ENCODE data around the gene ST6GALNAC1.
"Not testable (repeated sequence)": the region's sequence is repeated elsewhere in the genome, so short reads cannot be mapped to it uniquely, and the experiment has no call there.

The ST6GALNAC1 gene

DNA sequence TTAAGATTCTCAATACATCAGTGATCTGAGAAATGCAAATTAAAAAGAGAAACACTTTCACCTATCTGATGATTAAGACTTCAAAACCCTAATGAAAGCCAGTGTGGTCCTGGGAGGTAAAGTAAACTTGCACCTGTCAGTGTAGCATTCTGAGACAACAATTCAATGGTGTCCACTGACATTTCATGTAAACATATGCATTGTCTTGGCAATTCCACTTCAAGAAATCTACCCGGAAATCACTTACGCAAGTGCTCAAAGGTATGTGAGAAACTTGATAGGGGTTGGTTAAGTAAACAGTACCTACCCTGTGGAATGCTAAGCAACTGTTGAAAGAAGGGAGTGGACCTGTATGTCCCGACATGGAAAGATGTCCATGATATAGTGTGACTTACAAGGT lies 2.1 kb downstream of the ST6GALNAC1 start:
- no peak for DNase-seq

DNA sequence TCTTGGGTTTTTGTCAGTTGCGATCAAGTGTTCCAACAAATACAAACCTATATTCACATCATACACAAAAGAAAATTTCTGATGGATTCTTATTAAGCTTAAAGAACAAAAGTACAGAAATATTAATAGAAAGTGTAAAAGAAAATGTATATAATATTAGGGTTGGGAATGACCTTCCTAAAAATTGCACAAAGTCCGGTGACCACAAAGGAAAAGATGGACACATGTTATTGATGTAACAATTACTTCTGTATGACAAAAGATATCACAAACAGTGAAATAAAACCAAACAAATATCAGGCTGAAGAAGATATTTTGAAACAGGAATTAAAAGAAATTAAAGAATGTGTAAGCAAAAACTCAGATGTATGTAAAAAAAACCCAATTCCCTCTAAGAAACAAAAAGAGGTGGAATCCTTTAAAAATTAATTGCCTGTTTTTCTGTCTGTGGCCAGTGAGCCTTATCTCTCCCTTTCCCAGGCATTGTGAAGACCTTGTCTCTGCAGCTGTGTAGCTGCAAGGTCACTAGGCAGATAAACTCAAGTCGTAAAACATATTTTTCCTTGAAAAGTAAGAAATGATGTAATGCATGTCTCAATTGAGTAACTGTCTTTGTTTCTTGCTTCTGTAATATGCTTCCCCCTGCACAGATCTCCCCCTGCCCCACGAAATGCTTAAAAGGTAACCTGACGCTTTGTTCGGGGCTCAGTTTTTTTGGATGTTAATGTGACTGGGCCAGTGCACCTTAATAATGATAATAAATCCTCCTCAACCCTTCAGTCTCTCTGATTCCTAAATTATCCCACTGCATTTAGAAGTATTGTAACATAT lies 2.8 kb downstream of the ST6GALNAC1 start:
- DNase-seq, result no peak

DNA sequence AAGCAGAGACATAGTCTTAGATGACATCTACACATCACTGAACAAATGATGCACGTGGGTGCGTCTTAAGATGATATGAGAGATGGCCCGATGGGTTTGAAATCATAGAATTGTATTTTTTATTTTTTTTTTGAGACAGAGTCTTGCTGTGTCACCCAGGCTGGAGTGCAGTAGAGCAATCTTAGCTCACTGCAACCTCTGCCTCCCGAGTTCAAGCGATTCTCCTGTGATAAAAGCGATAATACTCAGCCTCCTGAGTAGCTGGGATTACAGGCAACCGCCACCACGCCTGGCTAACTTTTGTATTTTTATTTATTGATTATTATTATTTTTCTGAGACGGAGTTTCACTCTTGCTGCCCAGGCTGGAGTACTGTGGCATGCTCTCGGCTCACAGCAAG lies 5.3 kb downstream of the ST6GALNAC1 start:
- DNase-seq, result no peak

DNA sequence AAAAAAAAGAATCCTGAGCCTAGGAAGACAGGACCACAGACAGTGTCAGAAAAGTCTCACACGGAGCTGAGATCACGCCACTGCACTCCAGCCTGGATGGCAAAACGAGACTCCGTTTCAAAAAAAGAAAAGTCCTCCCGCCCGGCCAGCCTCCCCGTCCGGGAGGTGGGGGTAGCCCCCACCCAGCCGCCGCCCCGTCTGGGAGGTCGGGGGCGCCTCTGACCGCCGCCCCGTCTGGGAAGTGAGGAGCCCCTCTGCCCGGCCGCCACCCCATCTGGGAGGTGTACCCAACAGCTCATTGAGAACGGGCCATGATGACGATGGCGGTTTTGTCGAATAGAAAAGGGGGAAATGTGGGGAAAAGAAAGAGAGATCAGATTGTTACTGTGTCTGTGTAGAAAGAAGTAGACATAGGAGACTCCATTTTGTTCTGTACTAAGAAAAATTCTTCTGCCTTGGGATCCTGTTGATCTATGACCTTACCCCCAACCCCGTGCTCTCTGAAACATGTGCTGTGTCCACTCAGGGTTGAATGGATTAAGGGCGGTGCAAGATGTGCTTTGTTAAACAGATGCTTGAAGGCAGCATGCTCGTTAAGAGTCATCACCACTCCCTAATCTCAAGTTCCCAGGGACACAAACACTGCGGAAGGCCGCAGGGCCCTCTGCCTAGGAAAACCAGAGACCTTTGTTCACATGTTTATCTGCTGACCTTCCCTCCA lies 6.9 kb downstream of the ST6GALNAC1 start:
- not testable (repeated sequence) for DNase-seq

DNA sequence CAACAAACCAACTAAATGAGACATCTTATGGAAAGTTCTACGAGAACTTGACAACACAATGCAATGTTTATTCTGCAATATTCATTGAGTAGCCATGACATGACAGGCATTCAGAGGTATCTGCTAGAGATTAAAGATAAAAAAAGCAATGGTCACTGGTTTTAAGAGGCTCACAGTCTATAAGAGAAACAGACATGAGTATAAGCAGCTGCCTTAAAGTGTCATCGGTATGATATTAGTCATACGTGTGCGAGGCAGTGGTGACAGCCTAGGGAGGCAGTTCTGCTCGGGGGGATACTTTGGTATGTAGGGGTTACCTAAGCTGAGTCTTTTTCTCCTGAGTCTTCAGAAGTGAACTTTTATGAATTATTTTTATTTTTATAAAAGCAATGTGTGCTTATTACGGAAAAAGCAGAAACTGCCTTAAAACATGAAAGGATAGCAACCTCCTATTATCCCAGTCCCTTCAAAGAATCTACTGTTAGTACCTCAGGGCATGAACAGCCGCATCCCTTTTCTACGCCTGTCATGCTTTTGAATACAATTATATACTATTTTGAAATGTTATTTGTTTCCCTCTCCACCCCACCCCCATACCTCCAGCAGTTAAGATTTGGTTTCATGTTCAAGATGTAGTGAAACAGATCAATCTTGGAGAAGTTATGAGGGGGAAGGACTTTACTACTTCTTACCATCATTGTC lies 7.7 kb downstream of the ST6GALNAC1 start:
- no peak for DNase-seq

DNA sequence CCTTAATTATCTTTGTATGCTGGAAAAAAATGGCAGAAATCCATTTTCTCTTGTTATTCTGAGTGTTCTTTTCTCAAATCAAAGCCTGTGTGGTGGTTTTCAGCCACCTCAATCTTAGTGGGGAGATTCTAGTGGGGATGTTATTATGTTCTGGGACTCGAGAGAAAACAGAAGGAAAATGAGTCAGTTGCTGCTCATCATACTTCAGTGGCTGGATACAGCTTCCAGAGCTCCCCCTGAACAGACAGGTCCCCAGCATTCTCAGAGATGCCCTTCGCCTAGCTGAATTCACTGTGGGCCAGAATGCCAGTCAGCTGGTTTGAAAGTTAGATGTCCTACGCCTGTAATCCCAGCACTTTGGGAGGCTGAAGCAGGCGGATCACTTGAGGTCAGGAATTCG lies 8.5 kb downstream of the ST6GALNAC1 start:
- no peak for DNase-seq

DNA sequence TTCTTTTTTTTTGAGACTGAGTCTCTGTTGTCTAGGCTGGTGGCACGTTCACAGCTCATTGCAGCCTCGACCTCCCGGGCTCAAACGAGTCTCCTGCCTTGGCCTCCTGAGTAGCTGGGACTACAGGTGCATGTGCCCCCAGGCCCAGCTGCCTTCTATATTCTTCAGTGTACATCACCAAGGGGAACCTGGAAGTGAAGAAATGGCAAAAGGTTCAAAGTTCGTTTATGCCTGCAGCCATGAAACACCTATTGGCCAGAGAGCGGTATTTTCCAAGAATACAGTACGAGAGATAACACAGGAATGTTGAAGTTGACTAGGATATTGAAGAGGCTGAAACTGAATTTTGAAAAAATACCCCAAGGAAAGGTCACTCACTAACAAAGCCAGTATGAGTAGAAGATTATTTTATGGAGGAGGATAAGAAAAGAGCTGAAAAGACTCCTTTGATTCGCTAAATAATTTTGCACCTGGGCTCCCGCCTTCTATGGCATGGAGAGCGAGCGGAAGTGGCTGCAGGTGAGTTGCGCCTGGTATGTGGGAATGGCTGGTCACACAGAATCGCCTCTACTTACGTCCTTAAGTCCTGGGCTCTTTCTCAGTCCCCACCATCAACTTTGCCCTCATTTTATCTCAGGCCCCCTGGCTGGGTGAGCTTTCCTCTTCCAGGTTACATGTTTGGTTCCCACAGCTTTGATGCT lies 9.8 kb downstream of the ST6GALNAC1 start:
- DNase-seq, result no peak

DNA sequence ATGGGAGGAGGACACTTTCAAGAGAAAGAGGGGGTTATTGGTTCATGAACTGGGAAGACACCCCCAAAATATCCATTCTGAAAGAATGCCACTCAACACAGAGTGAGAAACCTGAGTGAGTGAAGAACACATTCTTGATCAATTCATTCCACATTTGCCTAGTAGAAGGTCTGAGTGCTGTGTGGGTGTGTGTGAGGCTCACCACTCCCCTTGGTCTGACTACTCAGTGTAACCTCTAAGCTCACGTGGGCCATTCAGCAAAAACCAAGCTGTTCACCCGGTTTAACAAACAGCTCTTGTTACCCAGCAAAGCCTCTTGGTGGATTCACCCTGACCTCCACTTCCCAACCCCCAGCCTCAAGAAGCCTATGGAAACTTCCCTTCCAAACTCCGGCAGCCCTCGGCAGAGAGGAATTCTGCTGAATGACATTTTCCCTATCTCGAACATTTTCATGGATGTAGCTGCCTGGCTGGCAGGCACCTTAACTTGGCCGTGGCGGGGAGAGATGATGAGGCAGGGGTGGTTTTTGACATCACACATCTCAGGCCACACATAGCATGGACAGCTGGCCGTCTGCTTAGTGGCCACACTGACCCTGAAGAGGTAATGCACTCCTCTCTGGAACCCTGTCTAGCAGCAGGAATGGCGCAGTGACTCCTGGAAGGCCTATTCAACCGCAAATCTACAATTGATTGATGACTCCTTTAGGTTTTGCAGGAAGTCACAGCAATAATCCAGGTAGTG lies 11.6 kb downstream of the ST6GALNAC1 start:
- no peak for DNase-seq

DNA sequence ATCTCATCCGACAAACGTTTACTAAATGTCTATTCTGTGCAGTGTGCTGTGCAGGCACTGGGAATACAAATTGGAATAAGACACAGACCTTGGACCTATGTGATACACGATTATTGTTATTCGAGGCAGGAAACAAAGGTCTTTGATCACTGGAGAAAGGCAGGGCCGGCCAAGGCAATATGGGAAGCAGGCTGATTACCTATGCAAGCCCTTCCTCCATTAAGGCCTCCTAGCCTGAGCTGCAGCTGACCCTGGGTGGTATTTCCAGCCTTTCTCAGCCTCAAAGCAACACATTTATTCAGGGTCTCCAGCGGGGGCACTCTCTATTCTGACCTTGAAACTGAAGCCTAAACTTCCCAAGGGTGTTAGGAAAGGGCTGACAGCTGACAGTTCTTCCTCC lies 13.4 kb downstream of the ST6GALNAC1 start:
- DNase-seq, result no peak

DNA sequence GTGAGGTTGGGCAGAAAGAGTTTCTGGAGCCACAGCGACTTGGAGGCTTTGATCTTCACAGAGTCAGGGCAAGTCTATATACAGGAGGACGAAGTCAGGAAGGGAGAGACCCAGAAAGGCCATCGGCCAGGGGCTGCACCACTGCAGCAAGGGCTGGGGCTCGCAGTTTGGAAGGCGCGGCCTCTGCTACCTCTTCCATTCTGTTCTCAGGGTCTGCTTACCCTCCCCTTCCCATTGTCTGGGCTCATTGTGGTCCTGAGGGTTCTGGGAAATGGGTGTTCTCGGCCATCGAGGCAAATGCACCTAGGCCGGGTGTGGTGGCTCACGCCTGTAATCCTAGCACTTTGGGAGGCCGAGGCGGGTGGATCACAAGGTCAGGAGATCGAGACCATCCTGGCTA lies 16.0 kb downstream of the ST6GALNAC1 start:
- DNase-seq, result no peak

DNA sequence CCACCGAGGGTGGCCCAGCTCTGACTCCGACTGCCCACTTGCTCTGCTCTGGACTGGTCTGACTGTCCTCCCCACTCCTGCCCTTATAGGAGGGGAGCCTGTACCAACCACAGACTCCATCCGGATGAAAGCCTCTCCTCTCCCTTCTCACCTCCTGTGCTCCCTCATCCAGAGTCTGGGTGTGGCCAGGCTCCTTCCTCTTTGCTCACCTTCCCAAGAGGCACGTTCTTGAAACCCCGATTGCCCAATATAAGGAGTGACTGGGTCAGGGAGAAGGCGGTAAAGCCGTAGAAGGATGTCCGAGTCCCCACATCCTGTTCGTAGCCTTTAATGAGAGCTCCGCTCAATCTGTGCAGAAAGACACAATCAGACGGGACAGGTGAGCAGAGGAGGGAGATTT lies 17.1 kb downstream of the ST6GALNAC1 start:
- DNase-seq, result no peak

DNA sequence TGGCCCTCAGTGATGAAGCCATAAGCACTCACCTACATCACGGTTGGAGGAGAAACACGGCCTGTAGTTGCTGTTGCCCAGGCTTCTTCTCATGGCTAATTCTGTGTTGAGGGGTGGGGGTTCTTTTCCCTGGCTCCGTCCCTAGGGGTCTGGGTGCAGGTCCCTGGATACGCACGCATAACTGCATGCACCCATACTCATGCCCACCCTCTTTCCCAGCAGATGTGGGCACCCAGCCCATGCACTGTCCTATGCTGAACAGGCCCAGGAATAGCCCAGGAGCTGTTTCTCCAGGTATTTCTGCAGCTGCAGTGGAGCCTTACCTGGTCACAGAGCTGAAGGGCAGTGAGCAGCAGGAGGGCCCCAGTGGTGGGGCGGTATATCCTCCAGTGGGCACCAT lies 18.1 kb downstream of the ST6GALNAC1 start:
- DNase-seq, result no peak

DNA sequence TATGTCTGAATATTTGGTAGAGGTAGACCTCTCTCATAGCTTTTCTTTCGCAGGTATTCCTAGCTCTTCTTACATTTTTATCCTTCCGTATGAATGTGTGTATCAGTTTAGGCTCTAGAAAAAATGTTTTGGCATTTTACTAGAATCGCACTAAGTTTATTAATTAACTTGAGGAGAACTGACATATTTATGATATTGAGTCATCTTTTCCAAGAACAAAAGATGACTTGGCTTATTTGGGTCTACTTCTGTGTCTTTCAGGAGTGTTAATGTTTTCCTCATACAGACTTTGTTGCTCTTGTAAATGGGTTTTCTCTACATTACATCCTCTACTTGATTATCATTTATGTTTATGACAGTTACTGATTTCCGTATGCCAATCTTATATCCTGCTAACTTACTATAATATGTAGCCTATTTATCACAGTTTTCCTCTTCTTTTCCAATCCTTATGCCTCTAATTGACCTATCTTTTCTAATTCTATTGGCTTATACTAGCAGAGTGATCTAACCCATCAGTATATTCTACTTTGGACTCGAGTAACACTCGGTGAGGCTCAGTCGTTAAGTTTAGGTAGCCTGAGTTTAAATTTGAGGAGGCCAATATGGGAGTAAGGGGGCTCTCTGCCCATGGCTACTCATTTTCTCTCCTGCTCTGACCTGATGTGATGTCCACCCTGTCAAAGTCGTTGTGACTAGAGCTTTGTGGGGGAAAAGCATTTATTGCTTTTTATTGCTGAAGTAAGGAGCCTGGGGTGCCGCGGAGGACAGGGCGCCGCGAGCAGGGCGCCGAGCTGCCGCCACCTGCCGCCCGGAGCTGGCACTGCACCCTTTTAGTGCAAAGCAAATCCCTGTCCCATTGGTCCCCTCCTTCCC lies 20.0 kb downstream of the ST6GALNAC1 start:
- peak; percentile 17 for DNase-seq

DNA sequence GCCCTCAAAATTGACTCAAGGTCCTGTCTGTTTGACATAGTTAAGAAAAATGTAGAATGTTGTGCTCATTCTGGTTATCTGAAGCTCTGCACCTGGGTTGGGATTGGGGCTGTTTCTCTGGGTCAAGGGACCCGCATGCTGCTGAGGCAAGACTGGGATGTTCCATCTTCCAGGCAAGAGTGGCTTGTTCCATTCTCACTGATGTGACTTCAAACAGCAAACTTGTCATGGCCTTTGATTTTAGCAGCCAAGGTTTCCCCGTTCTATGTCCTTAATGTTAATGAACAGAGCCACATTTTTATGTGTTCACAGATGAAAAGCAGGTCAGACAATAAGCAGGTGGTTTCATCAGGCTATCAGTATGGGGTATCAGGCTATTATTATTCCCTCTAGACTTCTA lies 25.7 kb downstream of the ST6GALNAC1 start:
- no peak for DNase-seq

DNA sequence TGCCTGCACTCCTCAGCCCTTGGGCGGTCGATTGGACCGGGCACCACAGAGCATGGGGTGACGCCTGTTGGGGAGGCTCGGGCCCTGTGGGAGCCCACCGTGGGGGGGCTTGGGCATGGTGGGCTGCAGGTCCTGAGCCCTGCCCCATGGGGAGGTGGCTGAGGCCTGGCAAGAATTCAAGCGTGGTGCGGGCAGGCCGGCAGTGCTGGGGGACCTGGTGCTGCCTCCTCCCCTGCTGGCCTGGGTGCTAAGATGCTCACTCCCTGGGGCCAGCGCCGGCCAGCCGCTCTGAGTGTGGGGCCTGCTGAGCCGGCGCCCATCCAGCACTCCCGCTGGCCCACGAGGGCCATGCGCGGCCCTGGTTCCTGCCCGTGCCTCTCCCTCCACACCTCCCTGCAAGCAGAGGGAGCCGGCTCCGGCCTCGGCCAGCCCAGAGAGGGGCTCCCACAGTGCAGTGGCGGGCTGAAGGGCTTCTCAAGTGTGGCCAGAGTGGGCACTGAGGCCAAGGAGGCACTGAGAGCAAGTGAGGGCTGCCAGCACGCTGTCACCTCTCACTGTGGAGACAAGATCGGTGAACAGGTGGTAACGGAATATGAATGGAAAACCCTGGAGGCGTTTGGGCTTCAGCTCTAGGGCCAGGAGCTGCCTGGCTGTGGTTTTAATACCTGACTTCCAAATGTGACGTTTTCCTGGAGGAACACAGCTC lies 28.5 kb downstream of the ST6GALNAC1 start:
- no peak for DNase-seq

DNA sequence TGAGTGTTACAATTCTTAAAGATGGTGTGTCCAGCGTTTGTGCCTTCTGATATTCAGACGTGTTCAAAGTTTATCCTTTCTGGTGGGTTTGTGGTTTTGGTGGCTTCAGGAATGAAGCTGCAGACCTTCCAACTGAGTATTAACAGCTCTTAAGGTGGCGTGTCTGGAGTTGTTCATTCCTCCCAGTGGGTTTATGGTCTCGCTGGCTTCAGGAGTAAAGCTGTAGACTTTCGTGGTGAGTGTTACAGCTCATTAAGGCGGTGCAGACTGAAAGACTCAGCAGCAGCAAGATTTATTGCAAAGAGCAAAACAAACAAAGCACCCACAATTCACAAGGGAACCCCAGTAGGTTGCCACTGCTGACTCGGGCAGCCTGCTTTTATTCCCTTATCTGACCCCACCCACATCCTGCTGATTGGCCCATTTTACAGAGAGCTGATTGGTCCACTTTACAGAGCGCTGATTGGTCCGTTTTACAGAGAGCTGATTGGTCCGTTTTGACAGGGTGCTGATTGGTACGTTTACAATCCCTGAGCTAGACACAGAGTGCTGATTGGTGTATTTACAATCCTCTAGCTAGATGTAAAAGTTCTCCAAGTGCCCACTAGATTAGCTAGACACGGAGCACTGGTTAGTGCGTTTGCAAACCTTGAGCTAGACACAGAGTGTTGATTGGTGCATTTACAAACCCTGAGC lies 29.3 kb downstream of the ST6GALNAC1 start:
- not testable (repeated sequence) for DNase-seq

DNA sequence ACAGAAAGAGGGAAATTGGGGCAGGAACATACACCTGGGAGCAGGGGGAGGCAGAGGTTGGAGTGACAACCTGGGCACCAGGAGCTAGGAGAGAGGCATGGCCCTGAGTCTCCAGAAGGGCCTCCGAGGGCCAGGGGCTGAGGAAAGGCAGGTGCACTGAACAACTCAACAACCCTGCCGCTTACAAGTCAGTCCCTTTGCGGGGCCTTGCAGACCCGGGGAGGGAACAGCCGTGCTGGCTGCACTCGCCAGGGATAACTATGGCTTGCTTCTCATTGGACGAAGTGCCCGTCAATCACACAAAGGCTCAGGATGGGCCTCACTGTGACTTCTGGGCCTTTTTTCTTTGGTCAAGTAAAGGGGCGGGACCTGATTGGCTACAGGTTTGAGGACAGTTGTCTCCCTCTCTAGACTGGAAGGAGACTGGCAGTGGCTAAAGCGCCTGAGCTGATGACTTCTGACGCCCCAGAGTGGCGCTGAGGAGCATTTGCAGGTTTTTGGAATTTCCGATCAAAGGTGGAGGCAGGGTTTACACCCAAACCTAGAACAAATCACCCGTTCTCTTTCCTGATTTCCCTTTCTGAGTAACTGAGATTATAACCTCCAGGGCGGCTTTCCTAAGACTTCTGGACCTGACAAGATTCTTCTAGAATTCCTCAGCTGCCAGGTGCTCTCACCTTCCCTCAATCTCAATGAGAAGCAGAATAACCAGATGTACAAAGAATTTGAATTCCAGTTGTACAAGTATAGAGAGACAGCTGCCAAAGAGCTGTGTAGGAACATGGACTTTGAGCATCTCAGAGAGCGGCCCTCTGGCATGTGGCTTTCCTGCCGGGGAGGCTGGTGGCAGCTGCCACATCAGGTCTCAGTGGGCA lies 30.3 kb downstream of the ST6GALNAC1 start:
- DNase-seq, result no peak

DNA sequence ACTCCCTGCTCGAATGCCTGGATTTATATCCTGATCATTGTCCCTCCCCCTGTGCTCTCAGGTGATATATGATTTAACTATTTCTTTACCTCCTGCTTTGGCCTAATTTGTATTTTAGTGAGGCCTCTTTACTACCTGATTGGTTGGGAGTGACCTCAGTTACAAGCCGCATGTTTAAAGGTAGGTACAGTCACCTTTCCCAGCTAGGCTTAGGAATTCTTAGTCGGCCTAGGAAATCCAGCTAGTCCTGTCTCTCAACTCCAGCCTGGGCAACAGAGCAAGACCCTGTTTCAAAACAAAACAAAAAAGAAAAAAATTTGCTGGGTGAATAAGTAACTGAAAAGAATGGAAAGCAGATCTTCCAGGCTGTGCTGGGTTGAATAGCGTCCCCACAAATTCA lies 31.1 kb downstream of the ST6GALNAC1 start:
- DNase-seq, result no peak

DNA sequence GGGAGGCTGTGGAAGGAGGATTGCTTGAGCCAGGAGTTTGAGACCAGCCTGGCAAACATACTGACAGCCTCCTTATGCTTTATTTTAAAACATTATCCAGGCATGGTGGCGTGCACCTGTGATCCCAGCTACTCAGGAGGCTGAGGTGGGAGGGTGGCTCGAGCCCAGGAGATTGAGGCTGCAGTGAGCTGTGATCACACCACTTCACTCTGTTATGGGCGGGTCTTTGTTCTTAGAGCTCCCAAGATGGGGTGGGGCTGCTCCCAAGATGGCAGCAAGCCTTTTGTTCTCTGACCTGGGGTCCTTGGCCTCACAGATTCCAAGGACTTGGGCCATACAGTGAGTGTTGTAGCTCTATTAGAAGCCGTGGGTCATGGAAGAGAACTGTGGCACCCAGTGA lies 31.8 kb downstream of the ST6GALNAC1 start:
- DNase-seq, result no peak
